Measurements from ENCODE around the gene FBXO41.

DNA sequence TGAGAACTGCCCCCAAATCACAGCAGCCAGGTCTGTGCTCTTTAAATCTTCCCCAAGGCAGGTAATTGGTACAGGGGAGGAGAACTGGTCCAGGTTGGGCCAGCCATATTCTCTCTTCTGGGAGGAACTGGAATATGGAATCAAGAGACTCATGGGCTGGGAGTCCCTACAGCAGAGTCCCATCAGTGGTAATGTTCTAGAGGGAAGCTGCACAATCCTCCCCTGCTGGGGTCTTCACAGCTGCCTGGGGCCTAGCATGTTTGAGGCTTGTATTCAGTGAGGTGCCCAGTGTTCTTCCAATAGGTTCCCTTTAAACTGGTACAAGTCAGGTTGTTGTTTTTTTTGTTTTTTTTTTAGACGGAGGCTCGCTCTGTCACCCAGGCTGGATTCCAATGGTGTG, 30.2 kb upstream of the FBXO41 start:
- TF ChIP-seq, protein P1, sequence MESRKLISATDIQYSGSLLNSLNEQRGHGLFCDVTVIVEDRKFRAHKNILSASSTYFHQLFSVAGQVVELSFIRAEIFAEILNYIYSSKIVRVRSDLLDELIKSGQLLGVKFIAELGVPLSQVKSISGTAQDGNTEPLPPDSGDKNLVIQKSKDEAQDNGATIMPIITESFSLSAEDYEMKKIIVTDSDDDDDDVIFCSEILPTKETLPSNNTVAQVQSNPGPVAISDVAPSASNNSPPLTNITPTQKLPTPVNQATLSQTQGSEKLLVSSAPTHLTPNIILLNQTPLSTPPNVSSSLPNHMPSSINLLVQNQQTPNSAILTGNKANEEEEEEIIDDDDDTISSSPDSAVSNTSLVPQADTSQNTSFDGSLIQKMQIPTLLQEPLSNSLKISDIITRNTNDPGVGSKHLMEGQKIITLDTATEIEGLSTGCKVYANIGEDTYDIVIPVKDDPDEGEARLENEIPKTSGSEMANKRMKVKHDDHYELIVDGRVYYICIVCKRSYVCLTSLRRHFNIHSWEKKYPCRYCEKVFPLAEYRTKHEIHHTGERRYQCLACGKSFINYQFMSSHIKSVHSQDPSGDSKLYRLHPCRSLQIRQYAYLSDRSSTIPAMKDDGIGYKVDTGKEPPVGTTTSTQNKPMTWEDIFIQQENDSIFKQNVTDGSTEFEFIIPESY (IDR thresholded peaks at IDR 0.05): no peak
- TF ChIP-seq, protein P2, sequence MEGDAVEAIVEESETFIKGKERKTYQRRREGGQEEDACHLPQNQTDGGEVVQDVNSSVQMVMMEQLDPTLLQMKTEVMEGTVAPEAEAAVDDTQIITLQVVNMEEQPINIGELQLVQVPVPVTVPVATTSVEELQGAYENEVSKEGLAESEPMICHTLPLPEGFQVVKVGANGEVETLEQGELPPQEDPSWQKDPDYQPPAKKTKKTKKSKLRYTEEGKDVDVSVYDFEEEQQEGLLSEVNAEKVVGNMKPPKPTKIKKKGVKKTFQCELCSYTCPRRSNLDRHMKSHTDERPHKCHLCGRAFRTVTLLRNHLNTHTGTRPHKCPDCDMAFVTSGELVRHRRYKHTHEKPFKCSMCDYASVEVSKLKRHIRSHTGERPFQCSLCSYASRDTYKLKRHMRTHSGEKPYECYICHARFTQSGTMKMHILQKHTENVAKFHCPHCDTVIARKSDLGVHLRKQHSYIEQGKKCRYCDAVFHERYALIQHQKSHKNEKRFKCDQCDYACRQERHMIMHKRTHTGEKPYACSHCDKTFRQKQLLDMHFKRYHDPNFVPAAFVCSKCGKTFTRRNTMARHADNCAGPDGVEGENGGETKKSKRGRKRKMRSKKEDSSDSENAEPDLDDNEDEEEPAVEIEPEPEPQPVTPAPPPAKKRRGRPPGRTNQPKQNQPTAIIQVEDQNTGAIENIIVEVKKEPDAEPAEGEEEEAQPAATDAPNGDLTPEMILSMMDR (IDR thresholded peaks at IDR 0.05; ENCODE audit: low read depth, low read length, missing input control): no peak
- TF ChIP-seq, protein P3, sequence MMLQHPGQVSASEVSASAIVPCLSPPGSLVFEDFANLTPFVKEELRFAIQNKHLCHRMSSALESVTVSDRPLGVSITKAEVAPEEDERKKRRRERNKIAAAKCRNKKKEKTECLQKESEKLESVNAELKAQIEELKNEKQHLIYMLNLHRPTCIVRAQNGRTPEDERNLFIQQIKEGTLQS (IDR thresholded peaks at IDR 0.05): no peak
- no peak for TF ChIP-seq SP1 (IDR thresholded peaks at IDR 0.05)
- TF ChIP-seq, protein P4, sequence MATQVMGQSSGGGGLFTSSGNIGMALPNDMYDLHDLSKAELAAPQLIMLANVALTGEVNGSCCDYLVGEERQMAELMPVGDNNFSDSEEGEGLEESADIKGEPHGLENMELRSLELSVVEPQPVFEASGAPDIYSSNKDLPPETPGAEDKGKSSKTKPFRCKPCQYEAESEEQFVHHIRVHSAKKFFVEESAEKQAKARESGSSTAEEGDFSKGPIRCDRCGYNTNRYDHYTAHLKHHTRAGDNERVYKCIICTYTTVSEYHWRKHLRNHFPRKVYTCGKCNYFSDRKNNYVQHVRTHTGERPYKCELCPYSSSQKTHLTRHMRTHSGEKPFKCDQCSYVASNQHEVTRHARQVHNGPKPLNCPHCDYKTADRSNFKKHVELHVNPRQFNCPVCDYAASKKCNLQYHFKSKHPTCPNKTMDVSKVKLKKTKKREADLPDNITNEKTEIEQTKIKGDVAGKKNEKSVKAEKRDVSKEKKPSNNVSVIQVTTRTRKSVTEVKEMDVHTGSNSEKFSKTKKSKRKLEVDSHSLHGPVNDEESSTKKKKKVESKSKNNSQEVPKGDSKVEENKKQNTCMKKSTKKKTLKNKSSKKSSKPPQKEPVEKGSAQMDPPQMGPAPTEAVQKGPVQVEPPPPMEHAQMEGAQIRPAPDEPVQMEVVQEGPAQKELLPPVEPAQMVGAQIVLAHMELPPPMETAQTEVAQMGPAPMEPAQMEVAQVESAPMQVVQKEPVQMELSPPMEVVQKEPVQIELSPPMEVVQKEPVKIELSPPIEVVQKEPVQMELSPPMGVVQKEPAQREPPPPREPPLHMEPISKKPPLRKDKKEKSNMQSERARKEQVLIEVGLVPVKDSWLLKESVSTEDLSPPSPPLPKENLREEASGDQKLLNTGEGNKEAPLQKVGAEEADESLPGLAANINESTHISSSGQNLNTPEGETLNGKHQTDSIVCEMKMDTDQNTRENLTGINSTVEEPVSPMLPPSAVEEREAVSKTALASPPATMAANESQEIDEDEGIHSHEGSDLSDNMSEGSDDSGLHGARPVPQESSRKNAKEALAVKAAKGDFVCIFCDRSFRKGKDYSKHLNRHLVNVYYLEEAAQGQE (IDR thresholded peaks at IDR 0.05): no peak

Measured in liver (tissue), 3 donors.